WTC11 (cell line): ENCODE measurements around the gene CACNA2D3. TPM values are rescaled to one million over a fixed set of nuclear protein-coding genes. Genes with fewer than 3 reads are reported as not detected.

Experiments
- ATAC-seq: fragments of 200-7000 bp; cut with Tn5 transposase; 2 replicates; pipeline ENCODE4 v1.10.0; 2021; ENCODE audit warnings: mild to moderate bottlenecking, moderate library complexity
- CTCF ChIA-PET: fragments of 300-600 bp; sonication (Branson Sonifier 250); formaldehyde crosslinking; loops from one replicate; lab custom pipeline; 2021; ENCODE audit warnings: antibody characterized with exemption; lab: Charles Lee
- POLR2A ChIA-PET: fragments of 350-600 bp; sonication (Branson Sonifier 250); formaldehyde crosslinking; loops from one replicate; lab custom pipeline; 2021; ENCODE audit warnings: antibody characterized with exemption; lab: Charles Lee
- DNase-seq: peaks from one replicate; pipeline ENCODE4 v3.0.0; 2021; ENCODE audit warnings: low spot score
- H3K27ac Mint-ChIP-seq: 2 replicates; pipeline ENCODE4 v1.8.0; 2021; ENCODE audit warnings: mixed read lengths
- H3K27me3 Mint-ChIP-seq: 2 replicates; pipeline ENCODE4 v1.8.0; 2021; ENCODE audit warnings: low read depth, mild to moderate bottlenecking, moderate library complexity, mixed read lengths
- H3K36me3 Mint-ChIP-seq: 2 replicates; pipeline ENCODE4 v1.8.0; 2021; ENCODE audit warnings: mixed read lengths
- H3K4me1 Mint-ChIP-seq: 2 replicates; pipeline ENCODE4 v1.8.0; 2022; ENCODE audit warnings: mixed read lengths
- H3K4me3 Mint-ChIP-seq: 2 replicates; pipeline ENCODE4 v1.8.0; 2021; ENCODE audit warnings: mild to moderate bottlenecking, moderate library complexity, mixed read lengths
- H3K9me3 Mint-ChIP-seq: 2 replicates; pipeline ENCODE4 v1.8.0; 2021; ENCODE audit warnings: mixed read lengths
- ATF1 ChIP-seq: sonication (generic); formaldehyde crosslinking; IDR thresholded peaks from 2 replicates; pipeline ENCODE4 v1.8.1; 2023; ENCODE audit warnings: mild to moderate bottlenecking, moderate library complexity, missing genetic modification reagents
- FOXK1 ChIP-seq: sonication (generic); formaldehyde crosslinking; IDR thresholded peaks from 2 replicates; pipeline ENCODE4 v1.8.0; 2022; ENCODE audit warnings: mild to moderate bottlenecking, moderate library complexity, missing genetic modification reagents
- GABPB1 ChIP-seq: sonication (generic); formaldehyde crosslinking; IDR thresholded peaks from 2 replicates; pipeline ENCODE4 v1.8.1; 2023; ENCODE audit warnings: mild to moderate bottlenecking, missing genetic modification reagents
- IRF1 ChIP-seq: sonication (generic); formaldehyde crosslinking; IDR thresholded peaks from 2 replicates; pipeline ENCODE4 v1.8.0; 2023; ENCODE audit warnings: missing genetic modification reagents
- JUN ChIP-seq: sonication (generic); formaldehyde crosslinking; IDR thresholded peaks from 2 replicates; pipeline ENCODE4 v1.8.0; 2023; ENCODE audit warnings: mild to moderate bottlenecking, missing genetic modification reagents
- MYBL2 ChIP-seq: sonication (generic); formaldehyde crosslinking; IDR thresholded peaks from 2 replicates; pipeline ENCODE4 v1.8.1; 2023; ENCODE audit warnings: mild to moderate bottlenecking, moderate library complexity, missing genetic modification reagents
- RELA ChIP-seq: sonication (generic); formaldehyde crosslinking; IDR thresholded peaks from 2 replicates; pipeline ENCODE4 v1.8.1; 2022; ENCODE audit warnings: missing genetic modification reagents, mild to moderate bottlenecking, borderline replicate concordance
- RORB ChIP-seq: fragments of 250-450 bp; sonication (Bioruptor Pico); IDR thresholded peaks from 2 replicates; pipeline ENCODE4 v1.9.0; 2021; ENCODE audit warnings: mild to moderate bottlenecking
- SMAD4 ChIP-seq: sonication (generic); formaldehyde crosslinking; IDR thresholded peaks from 2 replicates; pipeline ENCODE4 v1.8.0; 2022; ENCODE audit warnings: mild to moderate bottlenecking, missing genetic modification reagents
- SOX15 ChIP-seq: fragments of 250-450 bp; sonication (Bioruptor Pico); IDR thresholded peaks from 2 replicates; pipeline ENCODE4 v1.9.0; 2021; ENCODE audit warnings: mild to moderate bottlenecking
- ZBTB43 ChIP-seq: sonication (generic); formaldehyde crosslinking; IDR thresholded peaks from 2 replicates; pipeline ENCODE4 v1.8.1; 2023; ENCODE audit warnings: mild to moderate bottlenecking, missing genetic modification reagents
- ZNF219 ChIP-seq: sonication (generic); formaldehyde crosslinking; IDR thresholded peaks from 2 replicates; pipeline ENCODE4 v1.8.0; 2023; ENCODE audit warnings: missing genetic modification reagents, mild to moderate bottlenecking, borderline replicate concordance
- ZNF396 ChIP-seq: fragments of 250-450 bp; sonication (Bioruptor Pico); IDR thresholded peaks from 2 replicates; pipeline ENCODE4 v1.8.0; 2021; ENCODE audit warnings: mild to moderate bottlenecking, moderate library complexity, borderline replicate concordance
- total RNA-seq: library from RNA; stranded (reverse); gene quantifications from 3 replicates; pipeline ENCODE4 v1.2.3, GENCODE V29; 2021
- TF ChIP-seq, protein P1 (sequence below): sonication (generic); formaldehyde crosslinking; IDR thresholded peaks from 2 replicates; pipeline ENCODE4 v1.8.1; 2023; ENCODE audit warnings: mild to moderate bottlenecking, missing genetic modification reagents, borderline replicate concordance
- TF ChIP-seq, protein P2 (sequence below): fragments of 250-450 bp; sonication (Bioruptor Pico); IDR thresholded peaks from 2 replicates; pipeline ENCODE4 v1.9.0; 2021; ENCODE audit warnings: mild to moderate bottlenecking, borderline replicate concordance
- TF ChIP-seq, protein P3 (sequence below): sonication (generic); formaldehyde crosslinking; IDR thresholded peaks from 2 replicates; pipeline ENCODE4 v1.8.0; 2023; ENCODE audit warnings: mild to moderate bottlenecking, missing genetic modification reagents
- TF ChIP-seq, protein P4 (sequence below): fragments of 250-450 bp; sonication (Bioruptor Pico); IDR thresholded peaks from 2 replicates; pipeline ENCODE4 v2.1.2; 2022; ENCODE audit warnings: mild to moderate bottlenecking, moderate library complexity

The CACNA2D3 gene
- total RNA-seq, 1 experiment from 2014 or later, result 5.0 TPM

DNA sequence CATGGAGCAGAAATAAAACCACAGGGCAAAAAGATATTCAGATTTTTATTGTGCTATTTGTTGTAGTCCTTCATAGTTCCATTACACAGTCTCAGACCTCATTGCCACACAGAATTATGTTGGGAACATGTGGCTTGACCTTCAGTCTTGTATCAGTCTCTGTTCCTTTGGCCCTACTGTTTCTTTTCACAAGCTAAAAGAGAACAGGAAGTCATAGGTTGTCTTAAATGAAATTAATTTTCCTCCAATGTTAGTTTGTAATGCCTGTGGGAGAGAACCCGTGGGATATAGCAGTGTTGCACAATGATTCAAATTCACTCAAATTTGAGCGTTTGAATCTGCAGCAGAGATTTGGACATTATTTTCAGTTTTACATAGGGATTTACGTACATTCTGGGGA lies 445.6 kb downstream of the CACNA2D3 start:
- H3K9me3 Mint-ChIP-seq, result no peaks in the 10 kb centered on the region
- POLR2A ChIA-PET, result no interaction called here
- 0 out of 2 replicates have a peak, but pooled peaks cover 3% of the 10 kb centered on the region for H3K4me1 Mint-ChIP-seq
- no peak overlapping the region for H3K27ac Mint-ChIP-seq
- CTCF ChIA-PET, result no interaction called here
- no peak overlapping the region for H3K4me3 Mint-ChIP-seq
- no peak for ATAC-seq
- H3K27me3 Mint-ChIP-seq, result no peaks in the 10 kb centered on the region
- H3K36me3 Mint-ChIP-seq, result no peaks in the 10 kb centered on the region
- DNase-seq, result no peak
- TF ChIP-seq, protein P1, sequence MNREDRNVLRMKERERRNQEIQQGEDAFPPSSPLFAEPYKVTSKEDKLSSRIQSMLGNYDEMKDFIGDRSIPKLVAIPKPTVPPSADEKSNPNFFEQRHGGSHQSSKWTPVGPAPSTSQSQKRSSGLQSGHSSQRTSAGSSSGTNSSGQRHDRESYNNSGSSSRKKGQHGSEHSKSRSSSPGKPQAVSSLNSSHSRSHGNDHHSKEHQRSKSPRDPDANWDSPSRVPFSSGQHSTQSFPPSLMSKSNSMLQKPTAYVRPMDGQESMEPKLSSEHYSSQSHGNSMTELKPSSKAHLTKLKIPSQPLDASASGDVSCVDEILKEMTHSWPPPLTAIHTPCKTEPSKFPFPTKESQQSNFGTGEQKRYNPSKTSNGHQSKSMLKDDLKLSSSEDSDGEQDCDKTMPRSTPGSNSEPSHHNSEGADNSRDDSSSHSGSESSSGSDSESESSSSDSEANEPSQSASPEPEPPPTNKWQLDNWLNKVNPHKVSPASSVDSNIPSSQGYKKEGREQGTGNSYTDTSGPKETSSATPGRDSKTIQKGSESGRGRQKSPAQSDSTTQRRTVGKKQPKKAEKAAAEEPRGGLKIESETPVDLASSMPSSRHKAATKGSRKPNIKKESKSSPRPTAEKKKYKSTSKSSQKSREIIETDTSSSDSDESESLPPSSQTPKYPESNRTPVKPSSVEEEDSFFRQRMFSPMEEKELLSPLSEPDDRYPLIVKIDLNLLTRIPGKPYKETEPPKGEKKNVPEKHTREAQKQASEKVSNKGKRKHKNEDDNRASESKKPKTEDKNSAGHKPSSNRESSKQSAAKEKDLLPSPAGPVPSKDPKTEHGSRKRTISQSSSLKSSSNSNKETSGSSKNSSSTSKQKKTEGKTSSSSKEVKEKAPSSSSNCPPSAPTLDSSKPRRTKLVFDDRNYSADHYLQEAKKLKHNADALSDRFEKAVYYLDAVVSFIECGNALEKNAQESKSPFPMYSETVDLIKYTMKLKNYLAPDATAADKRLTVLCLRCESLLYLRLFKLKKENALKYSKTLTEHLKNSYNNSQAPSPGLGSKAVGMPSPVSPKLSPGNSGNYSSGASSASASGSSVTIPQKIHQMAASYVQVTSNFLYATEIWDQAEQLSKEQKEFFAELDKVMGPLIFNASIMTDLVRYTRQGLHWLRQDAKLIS (CRISPR knock-in tag), result no peak
- no peak for TF ChIP-seq RELA (CRISPR knock-in tag)
- TF ChIP-seq, protein P2, sequence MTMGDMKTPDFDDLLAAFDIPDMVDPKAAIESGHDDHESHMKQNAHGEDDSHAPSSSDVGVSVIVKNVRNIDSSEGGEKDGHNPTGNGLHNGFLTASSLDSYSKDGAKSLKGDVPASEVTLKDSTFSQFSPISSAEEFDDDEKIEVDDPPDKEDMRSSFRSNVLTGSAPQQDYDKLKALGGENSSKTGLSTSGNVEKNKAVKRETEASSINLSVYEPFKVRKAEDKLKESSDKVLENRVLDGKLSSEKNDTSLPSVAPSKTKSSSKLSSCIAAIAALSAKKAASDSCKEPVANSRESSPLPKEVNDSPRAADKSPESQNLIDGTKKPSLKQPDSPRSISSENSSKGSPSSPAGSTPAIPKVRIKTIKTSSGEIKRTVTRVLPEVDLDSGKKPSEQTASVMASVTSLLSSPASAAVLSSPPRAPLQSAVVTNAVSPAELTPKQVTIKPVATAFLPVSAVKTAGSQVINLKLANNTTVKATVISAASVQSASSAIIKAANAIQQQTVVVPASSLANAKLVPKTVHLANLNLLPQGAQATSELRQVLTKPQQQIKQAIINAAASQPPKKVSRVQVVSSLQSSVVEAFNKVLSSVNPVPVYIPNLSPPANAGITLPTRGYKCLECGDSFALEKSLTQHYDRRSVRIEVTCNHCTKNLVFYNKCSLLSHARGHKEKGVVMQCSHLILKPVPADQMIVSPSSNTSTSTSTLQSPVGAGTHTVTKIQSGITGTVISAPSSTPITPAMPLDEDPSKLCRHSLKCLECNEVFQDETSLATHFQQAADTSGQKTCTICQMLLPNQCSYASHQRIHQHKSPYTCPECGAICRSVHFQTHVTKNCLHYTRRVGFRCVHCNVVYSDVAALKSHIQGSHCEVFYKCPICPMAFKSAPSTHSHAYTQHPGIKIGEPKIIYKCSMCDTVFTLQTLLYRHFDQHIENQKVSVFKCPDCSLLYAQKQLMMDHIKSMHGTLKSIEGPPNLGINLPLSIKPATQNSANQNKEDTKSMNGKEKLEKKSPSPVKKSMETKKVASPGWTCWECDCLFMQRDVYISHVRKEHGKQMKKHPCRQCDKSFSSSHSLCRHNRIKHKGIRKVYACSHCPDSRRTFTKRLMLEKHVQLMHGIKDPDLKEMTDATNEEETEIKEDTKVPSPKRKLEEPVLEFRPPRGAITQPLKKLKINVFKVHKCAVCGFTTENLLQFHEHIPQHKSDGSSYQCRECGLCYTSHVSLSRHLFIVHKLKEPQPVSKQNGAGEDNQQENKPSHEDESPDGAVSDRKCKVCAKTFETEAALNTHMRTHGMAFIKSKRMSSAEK (CRISPR knock-in tag), result no peak
- no peak for TF ChIP-seq SMAD4 (CRISPR knock-in tag)
- TF ChIP-seq FOXK1 (CRISPR knock-in tag), result no peak
- no peak for TF ChIP-seq ZNF396 (CRISPR knock-in tag)
- no peak for TF ChIP-seq GABPB1 (CRISPR knock-in tag)
- no peak for TF ChIP-seq ATF1 (CRISPR knock-in tag)
- no peak for TF ChIP-seq ZBTB43 (CRISPR knock-in tag)
- no peak for TF ChIP-seq ZNF219
- no peak for TF ChIP-seq RORB (CRISPR knock-in tag)
- TF ChIP-seq SOX15 (CRISPR knock-in tag), result no peak
- TF ChIP-seq IRF1 (CRISPR knock-in tag), result no peak
- no peak for TF ChIP-seq MYBL2 (CRISPR knock-in tag)
- no peak for TF ChIP-seq JUN (CRISPR knock-in tag)
- TF ChIP-seq, protein P3, sequence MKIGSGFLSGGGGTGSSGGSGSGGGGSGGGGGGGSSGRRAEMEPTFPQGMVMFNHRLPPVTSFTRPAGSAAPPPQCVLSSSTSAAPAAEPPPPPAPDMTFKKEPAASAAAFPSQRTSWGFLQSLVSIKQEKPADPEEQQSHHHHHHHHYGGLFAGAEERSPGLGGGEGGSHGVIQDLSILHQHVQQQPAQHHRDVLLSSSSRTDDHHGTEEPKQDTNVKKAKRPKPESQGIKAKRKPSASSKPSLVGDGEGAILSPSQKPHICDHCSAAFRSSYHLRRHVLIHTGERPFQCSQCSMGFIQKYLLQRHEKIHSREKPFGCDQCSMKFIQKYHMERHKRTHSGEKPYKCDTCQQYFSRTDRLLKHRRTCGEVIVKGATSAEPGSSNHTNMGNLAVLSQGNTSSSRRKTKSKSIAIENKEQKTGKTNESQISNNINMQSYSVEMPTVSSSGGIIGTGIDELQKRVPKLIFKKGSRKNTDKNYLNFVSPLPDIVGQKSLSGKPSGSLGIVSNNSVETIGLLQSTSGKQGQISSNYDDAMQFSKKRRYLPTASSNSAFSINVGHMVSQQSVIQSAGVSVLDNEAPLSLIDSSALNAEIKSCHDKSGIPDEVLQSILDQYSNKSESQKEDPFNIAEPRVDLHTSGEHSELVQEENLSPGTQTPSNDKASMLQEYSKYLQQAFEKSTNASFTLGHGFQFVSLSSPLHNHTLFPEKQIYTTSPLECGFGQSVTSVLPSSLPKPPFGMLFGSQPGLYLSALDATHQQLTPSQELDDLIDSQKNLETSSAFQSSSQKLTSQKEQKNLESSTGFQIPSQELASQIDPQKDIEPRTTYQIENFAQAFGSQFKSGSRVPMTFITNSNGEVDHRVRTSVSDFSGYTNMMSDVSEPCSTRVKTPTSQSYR (CRISPR knock-in tag), result no peak
- TF ChIP-seq, protein P4, sequence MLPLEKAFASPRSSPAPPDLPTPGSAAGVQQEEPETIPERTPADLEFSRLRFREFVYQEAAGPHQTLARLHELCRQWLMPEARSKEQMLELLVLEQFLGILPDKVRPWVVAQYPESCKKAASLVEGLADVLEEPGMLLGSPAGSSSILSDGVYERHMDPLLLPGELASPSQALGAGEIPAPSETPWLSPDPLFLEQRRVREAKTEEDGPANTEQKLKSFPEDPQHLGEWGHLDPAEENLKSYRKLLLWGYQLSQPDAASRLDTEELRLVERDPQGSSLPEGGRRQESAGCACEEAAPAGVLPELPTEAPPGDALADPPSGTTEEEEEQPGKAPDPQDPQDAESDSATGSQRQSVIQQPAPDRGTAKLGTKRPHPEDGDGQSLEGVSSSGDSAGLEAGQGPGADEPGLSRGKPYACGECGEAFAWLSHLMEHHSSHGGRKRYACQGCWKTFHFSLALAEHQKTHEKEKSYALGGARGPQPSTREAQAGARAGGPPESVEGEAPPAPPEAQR (CRISPR knock-in tag), result no peak
